Mesodermal cell (in vitro differentiated cells): Measurements from ENCODE around the gene FAM114A1.
"Not testable (repeated sequence)": the region's sequence is repeated elsewhere in the genome, so short reads cannot be mapped to it uniquely, and the experiment has no call there.

Source experiments
- H3K27ac ChIP-seq: 2 replicates; pipeline ENCODE4 v1.7.0; 2013; ENCODE audit warnings: mild to moderate bottlenecking, low read depth, low read length, moderate library complexity; ENCODE audit not compliant: severe bottlenecking
- H3K36me3 ChIP-seq: 2 replicates; pipeline ENCODE4 v1.7.1; 2013; ENCODE audit warnings: mild to moderate bottlenecking, low read length, moderate library complexity; ENCODE audit not compliant: control insufficient read depth, insufficient read depth
- H3K4me1 ChIP-seq: one replicate; pipeline ENCODE4 v1.7.1; 2013; ENCODE audit warnings: mild to moderate bottlenecking, low read length; ENCODE audit not compliant: insufficient read depth, control insufficient read depth, poor library complexity, severe bottlenecking
- H3K4me3 ChIP-seq: 2 replicates; pipeline ENCODE4 v1.7.0; 2013; ENCODE audit warnings: low read length, control low read depth, mild to moderate bottlenecking; ENCODE audit not compliant: insufficient read depth, poor library complexity, severe bottlenecking; ENCODE audit errors: extremely low read depth
- H3K9me3 ChIP-seq: 2 replicates; pipeline ENCODE4 v1.7.1; 2013; ENCODE audit warnings: mild to moderate bottlenecking, low read length, moderate library complexity; ENCODE audit not compliant: control insufficient read depth
- WGBS, 2 experiments: methylation state at CpG; one replicate each; pipeline ENCODE4 v1.1.5; 2013; ENCODE audit warnings: missing lambda C conversion rate in 2 of 2; ENCODE audit not compliant: insufficient coverage in 2 of 2; 5-methylcytosine and 5-hydroxymethylcytosine counted together

The FAM114A1 gene

GRCh38 chr4:38983787-38984598, 116.4 kb downstream of the FAM114A1 start:
- Histone ChIP-seq H3K4me1 (peaks cover 24% of the 10 kb centered on the region), H3K36me3 (no peaks in the 10 kb centered on the region)
- WGBS, 2 experiments: 69 to 79% methylated on average over 4 to 7 of the region's 12 CpGs

GRCh38 chr4:38985410-38986100, 117.9 kb downstream of the FAM114A1 start:
- Histone ChIP-seq H3K36me3 (no peaks in the 10 kb centered on the region), H3K9me3 (no peaks in the 10 kb centered on the region), H3K4me1 (peaks cover 24% of the 10 kb centered on the region), H3K4me3 (no peak overlapping the region), H3K27ac (peak overlapping the region; percentile 29)
- 84 to 92% methylated on average over 7 to 8 of the region's 10 CpGs for WGBS, 2 experiments

More at GRCh38 chr4:38983787-38984598, 116.4 kb downstream of the FAM114A1 start:
- H3K4me3 ChIP-seq: no peak overlapping the region
- peak overlapping the region; percentile 75 for H3K27ac ChIP-seq
- H3K9me3 ChIP-seq: no peaks in the 10 kb centered on the region

DNA sequence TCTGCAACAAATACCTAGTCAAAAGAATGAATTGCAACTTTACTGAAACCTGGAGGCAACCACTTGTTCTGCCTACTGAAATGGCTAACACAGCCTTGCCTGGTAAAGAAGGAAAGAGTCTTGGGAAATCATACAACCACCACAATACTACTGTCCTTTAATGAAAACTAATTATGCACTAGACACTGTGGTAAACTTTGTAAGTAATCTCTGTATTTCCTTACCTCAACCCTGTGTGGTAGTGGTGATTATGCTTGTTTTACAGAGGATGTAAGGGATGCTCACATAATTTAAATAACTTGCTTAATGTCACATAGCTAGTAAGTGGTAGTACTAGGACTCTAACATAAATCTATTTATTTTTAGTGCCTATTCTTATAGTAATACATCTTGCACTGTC, 119.9 kb downstream of the FAM114A1 start:
- Histone ChIP-seq H3K4me3 (no peak overlapping the region), H3K36me3 (no peaks in the 10 kb centered on the region), H3K4me1 (peaks cover 24% of the 10 kb centered on the region), H3K9me3 (no peaks in the 10 kb centered on the region), H3K27ac (no peak overlapping the region)

DNA sequence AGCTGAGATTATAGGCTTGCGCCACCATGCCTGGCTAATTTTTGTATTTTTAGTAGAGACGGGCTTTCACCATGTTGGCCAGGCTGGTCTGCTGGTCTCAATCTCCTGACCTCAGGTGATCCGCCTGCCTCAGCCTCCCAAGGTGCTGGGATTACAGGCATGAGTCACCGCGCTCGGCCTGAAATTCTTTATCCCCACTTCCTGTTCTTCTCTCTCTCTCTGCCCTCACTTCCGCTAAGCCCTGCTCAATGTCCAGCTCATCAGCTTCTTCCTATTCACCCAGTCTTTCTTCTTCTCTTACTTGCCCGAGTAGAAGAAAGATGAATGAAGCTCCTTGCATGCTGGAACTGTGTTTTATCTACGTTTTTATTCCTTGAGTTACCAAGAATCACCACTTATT, 120.7 kb downstream of the FAM114A1 start:
- WGBS, 2 experiments: 92 to 97% methylated on average over 6 to 7 of the region's 9 CpGs
- H3K27ac ChIP-seq, H3K36me3 ChIP-seq, H3K4me3 ChIP-seq, H3K9me3 ChIP-seq: not testable (repeated sequence)
- H3K4me1 ChIP-seq: peaks cover 24% of the 10 kb centered on the region

DNA sequence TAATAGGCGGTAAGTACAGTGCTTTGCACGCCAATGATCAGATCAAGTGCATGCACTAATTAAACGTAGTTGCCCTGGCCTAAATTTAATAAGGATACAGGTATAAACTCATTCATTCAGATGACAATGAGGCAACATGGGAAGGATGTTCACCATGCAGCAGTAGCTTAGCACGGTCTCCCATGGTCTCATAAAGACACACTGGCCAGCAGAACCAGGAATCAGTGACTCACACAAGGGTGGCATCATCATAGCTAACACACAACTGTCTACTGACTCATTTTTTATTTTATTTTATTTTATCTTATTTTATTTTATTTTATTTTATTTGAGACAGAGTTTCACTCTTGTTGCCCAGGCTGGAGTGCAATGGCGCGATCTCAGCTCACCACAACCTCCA, 121.9 kb downstream of the FAM114A1 start:
- no peaks in the 10 kb centered on the region for H3K9me3 ChIP-seq
- H3K4me1 ChIP-seq: peaks cover 18% of the 10 kb centered on the region
- H3K36me3 ChIP-seq: no peaks in the 10 kb centered on the region
- no peak overlapping the region for H3K4me3 ChIP-seq
- H3K27ac ChIP-seq: no peak overlapping the region
- WGBS, 2 experiments: 89 to 96% methylated on average over 4 to 6 of the region's 6 CpGs

DNA sequence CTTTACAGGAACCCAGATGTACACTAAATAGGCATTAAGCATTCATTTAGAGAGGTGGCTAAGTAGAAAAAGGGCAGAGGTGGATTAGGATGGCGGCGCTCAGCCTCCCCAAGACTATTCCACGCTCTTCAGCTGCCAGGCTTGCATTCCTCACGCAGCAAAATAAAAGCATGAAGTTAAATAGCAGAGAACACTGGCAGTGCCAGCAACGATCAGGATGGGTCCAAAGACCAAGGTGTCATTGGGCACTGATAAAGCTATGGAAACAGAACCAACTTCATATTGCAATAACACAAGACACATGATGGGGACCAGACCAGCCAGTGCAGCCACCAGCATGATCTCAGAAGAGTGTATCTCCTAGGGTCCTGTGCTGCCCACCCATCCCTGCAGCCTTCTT, 122.6 kb downstream of the FAM114A1 start:
- Histone ChIP-seq H3K4me3 (no peak overlapping the region), H3K27ac (no peak overlapping the region), H3K9me3 (no peaks in the 10 kb centered on the region), H3K4me1 (peaks cover 11% of the 10 kb centered on the region), H3K36me3 (no peaks in the 10 kb centered on the region)
- WGBS, 2 experiments: 97 to 100% methylated on average over 5 of the region's 5 CpGs

GRCh38 chr4:38993683-38994082, 126.1 kb downstream of the FAM114A1 start:
- WGBS, 2 experiments: no CpG with 5 or more reads among the region's 3 CpGs
- Histone ChIP-seq H3K4me1 (no peaks in the 10 kb centered on the region), H3K9me3 (no peaks in the 10 kb centered on the region), H3K27ac (no peak overlapping the region), H3K36me3 (no peaks in the 10 kb centered on the region), H3K4me3 (no peak overlapping the region)

GRCh38 chr4:38994135-38994534, 126.5 kb downstream of the FAM114A1 start:
- Histone ChIP-seq H3K4me3 (no peak overlapping the region), H3K27ac (no peak overlapping the region), H3K9me3 (peaks cover 1% of the 10 kb centered on the region), H3K36me3 (no peaks in the 10 kb centered on the region), H3K4me1 (no peaks in the 10 kb centered on the region)
- 82 to 100% methylated on average over 3 of the region's 4 CpGs for WGBS, 2 experiments
